HepG2 (cell line): Measurements from ENCODE around the gene NLE1. TPM values are rescaled to one million over a fixed set of nuclear protein-coding genes. Genes with fewer than 3 reads are reported as not detected.

Source experiments
- ADNP ChIP-seq: sonication (generic); formaldehyde crosslinking; IDR thresholded peaks from 2 replicates; pipeline ENCODE4 v1.4.0; 2020; ENCODE audit warnings: missing genetic modification reagents
- CBX2 ChIP-seq, 2 experiments: fragments of 200-600 bp in 1 of 2; sonication (generic); formaldehyde crosslinking in 1 of 2; IDR thresholded peaks; 2 replicates each; pipeline versions ENCODE4 v1.7.0 to v1.8.1; 2018 to 2022; ENCODE audit warnings: low read depth in 2 of 2, low read length in 1 of 2, mild to moderate bottlenecking in 1 of 2, missing genetic modification reagents in 1 of 2
- DPF2 ChIP-seq: sonication (generic); formaldehyde crosslinking; IDR thresholded peaks from 2 replicates; pipeline ENCODE4 v1.4.0; 2020; ENCODE audit warnings: mild to moderate bottlenecking, low read depth, missing genetic modification reagents, borderline replicate concordance
- NBN ChIP-seq: fragments of 450-650 bp; conservative IDR thresholded peaks from 2 replicates; pipeline ENCODE4 v1.6.1; 2017
- NFYC ChIP-seq: IDR thresholded peaks from 2 replicates; pipeline ENCODE4 v1.6.1; 2016; ENCODE audit warnings: missing genetic modification reagents, missing compliant biosample characterization
- RAD51 ChIP-seq: fragments of 450-650 bp; IDR thresholded peaks from 2 replicates; pipeline ENCODE4 v1.6.1; 2016; ENCODE audit warnings: borderline replicate concordance
- TCF7 ChIP-seq: sonication (generic); IDR thresholded peaks from 2 replicates; pipeline ENCODE4 v1.6.1; 2016; ENCODE audit warnings: antibody characterized with exemption, low read depth
- TEAD2 ChIP-seq: sonication (generic); formaldehyde crosslinking; IDR thresholded peaks from 2 replicates; pipeline ENCODE4 v1.9.0; 2021; ENCODE audit warnings: missing genetic modification reagents
- ZNF562 ChIP-seq: sonication (generic); formaldehyde crosslinking; IDR thresholded peaks from 2 replicates; pipeline ENCODE4 v1.8.0; 2022; ENCODE audit warnings: missing genetic modification reagents, borderline replicate concordance
- ZNF615 ChIP-seq: sonication (generic); formaldehyde crosslinking; IDR thresholded peaks from 2 replicates; pipeline ENCODE4 v1.5.0; 2020; ENCODE audit warnings: mild to moderate bottlenecking, missing genetic modification reagents, borderline replicate concordance
- ZSCAN30 ChIP-seq: sonication (generic); formaldehyde crosslinking; IDR thresholded peaks from 2 replicates; pipeline ENCODE4 v1.5.0; 2020; ENCODE audit warnings: mild to moderate bottlenecking, missing genetic modification reagents
- polyA plus RNA-seq, 8 experiments: library from polyadenylated mRNA; depleted of rRNA in 3 of 8; stranded (reverse) in 7 of 8; unstranded in 1 of 8; fragments of >200 nt; fragmentation: Illumina TruSeq in 4 of 8; extraction: Trizol in 4 of 8; gene quantifications; 2 replicates each; pipeline versions ENCODE4 v1.2.1 to v1.2.3, GENCODE V29; 2011 to 2016; ENCODE audit warnings: low read depth in 4 of 8, missing spikeins in 1 of 8, mixed read lengths in 1 of 8; ENCODE audit not compliant: insufficient read depth in 1 of 8
- total RNA-seq, 5 experiments: library from RNA; depleted of rRNA; stranded (reverse); fragments of >200 nt; fragmentation: Illumina TruSeq; extraction: Trizol; gene quantifications; 2 replicates each; pipeline ENCODE4 v1.2.3, GENCODE V29; 2016; ENCODE audit warnings: low read depth in 1 of 5
- TF ChIP-seq, protein P1 (sequence below): sonication (generic); formaldehyde crosslinking; IDR thresholded peaks from 2 replicates; pipeline ENCODE4 v1.4.0; 2020; ENCODE audit warnings: mild to moderate bottlenecking, missing genetic modification reagents
- TF ChIP-seq, protein P2 (sequence below): sonication (generic); formaldehyde crosslinking; IDR thresholded peaks from 2 replicates; pipeline ENCODE4 v1.4.0; 2020; ENCODE audit warnings: mild to moderate bottlenecking, missing genetic modification reagents
- TF ChIP-seq, protein P3 (sequence below), 2 experiments: sonication (generic) in 1 of 2; formaldehyde crosslinking in 1 of 2; IDR thresholded peaks; 2 replicates each; pipeline versions ENCODE4 v1.6.1 to v1.9.0; 2014 to 2022; ENCODE audit warnings: antibody characterized with exemption in 1 of 2, borderline replicate concordance in 1 of 2, inconsistent platforms in 1 of 2, low read depth in 1 of 2, missing genetic modification reagents in 1 of 2
- TF ChIP-seq, protein P4 (sequence below): sonication (generic); formaldehyde crosslinking; IDR thresholded peaks from 2 replicates; pipeline ENCODE4 v1.4.0; 2020; ENCODE audit warnings: missing genetic modification reagents

The NLE1 gene
- total and polyA plus RNA-seq, 2 of the 13 experiments (the other 11 are each of a cell fraction or from before 2014, with no cell fraction given): 20.3 to 34.5 TPM

DNA sequence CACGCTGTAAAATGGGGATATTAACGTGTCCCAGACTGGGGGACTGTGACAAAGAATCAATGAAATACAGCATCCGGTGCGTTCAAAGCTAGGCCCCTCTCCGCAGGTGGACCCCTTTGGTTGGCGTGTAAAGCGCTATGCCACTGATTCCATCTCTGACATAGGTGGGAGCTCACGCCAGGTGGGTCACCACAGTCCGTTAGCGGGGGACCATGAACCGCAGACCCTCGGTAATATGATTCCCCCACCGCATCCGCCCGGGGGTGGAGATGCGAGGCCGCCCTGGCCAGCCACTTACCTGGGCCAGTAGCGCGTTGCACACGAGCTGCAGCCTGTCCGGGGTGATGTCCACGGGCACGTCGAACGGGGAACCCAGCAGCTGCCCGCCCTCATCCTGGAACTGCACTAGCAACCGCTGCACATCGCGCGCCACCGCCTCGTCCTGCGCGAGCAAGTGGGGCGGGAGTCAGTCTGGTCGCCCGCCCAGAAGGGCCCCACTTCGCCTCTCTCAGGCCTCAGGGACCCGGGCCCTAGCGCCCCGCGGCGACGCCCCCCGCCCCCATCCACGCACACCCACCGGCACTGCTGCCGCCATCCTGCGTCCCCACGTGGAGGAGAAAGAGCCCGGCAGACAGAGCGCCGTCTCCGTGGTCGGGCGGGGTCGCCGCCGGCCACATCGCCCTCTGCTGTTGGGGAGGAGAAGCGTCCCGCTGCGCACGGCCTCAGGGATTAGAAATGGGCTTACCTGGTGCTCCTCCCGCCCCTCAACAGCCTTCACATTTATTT lies at the start of gene NLE1 (continued):
- TF ChIP-seq, protein P1, sequence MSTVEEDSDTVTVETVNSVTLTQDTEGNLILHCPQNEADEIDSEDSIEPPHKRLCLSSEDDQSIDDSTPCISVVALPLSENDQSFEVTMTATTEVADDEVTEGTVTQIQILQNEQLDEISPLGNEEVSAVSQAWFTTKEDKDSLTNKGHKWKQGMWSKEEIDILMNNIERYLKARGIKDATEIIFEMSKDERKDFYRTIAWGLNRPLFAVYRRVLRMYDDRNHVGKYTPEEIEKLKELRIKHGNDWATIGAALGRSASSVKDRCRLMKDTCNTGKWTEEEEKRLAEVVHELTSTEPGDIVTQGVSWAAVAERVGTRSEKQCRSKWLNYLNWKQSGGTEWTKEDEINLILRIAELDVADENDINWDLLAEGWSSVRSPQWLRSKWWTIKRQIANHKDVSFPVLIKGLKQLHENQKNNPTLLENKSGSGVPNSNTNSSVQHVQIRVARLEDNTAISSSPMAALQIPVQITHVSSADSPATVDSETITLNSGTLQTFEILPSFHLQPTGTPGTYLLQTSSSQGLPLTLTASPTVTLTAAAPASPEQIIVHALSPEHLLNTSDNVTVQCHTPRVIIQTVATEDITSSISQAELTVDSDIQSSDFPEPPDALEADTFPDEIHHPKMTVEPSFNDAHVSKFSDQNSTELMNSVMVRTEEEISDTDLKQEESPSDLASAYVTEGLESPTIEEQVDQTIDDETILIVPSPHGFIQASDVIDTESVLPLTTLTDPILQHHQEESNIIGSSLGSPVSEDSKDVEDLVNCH (CRISPR knock-in tag): no peak
- TF ChIP-seq ZNF615 (CRISPR knock-in tag): no peak
- TF ChIP-seq, protein P2, sequence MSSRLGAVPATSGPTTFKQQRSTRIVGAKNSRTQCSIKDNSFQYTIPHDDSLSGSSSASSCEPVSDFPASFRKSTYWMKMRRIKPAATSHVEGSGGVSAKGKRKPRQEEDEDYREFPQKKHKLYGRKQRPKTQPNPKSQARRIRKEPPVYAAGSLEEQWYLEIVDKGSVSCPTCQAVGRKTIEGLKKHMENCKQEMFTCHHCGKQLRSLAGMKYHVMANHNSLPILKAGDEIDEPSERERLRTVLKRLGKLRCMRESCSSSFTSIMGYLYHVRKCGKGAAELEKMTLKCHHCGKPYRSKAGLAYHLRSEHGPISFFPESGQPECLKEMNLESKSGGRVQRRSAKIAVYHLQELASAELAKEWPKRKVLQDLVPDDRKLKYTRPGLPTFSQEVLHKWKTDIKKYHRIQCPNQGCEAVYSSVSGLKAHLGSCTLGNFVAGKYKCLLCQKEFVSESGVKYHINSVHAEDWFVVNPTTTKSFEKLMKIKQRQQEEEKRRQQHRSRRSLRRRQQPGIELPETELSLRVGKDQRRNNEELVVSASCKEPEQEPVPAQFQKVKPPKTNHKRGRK (CRISPR knock-in tag): no peak
- no peak for TF ChIP-seq NBN
- peak; percentile 18; the same call in 1 of the 2 replicates for TF ChIP-seq NFYC
- TF ChIP-seq, protein P3, sequence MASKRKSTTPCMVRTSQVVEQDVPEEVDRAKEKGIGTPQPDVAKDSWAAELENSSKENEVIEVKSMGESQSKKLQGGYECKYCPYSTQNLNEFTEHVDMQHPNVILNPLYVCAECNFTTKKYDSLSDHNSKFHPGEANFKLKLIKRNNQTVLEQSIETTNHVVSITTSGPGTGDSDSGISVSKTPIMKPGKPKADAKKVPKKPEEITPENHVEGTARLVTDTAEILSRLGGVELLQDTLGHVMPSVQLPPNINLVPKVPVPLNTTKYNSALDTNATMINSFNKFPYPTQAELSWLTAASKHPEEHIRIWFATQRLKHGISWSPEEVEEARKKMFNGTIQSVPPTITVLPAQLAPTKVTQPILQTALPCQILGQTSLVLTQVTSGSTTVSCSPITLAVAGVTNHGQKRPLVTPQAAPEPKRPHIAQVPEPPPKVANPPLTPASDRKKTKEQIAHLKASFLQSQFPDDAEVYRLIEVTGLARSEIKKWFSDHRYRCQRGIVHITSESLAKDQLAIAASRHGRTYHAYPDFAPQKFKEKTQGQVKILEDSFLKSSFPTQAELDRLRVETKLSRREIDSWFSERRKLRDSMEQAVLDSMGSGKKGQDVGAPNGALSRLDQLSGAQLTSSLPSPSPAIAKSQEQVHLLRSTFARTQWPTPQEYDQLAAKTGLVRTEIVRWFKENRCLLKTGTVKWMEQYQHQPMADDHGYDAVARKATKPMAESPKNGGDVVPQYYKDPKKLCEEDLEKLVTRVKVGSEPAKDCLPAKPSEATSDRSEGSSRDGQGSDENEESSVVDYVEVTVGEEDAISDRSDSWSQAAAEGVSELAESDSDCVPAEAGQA (IDR thresholded peaks at IDR 0.05; ENCODE audit: low read depth): peak; percentile 71; the same call in 1 of the 2 replicates
- TF ChIP-seq, protein P3 (CRISPR knock-in tag; IDR thresholded peaks at IDR 0.05; ENCODE audit: borderline replicate concordance): no peak
- TF ChIP-seq RAD51: no peak
- no peak for TF ChIP-seq CBX2 (IDR thresholded peaks at IDR 0.05; ENCODE audit: low read depth, low read length)
- peak; percentile 20; the same call in 1 of the 2 replicates for TF ChIP-seq CBX2 (CRISPR knock-in tag; IDR thresholded peaks at IDR 0.05; ENCODE audit: low read depth)
- TF ChIP-seq, protein P4, sequence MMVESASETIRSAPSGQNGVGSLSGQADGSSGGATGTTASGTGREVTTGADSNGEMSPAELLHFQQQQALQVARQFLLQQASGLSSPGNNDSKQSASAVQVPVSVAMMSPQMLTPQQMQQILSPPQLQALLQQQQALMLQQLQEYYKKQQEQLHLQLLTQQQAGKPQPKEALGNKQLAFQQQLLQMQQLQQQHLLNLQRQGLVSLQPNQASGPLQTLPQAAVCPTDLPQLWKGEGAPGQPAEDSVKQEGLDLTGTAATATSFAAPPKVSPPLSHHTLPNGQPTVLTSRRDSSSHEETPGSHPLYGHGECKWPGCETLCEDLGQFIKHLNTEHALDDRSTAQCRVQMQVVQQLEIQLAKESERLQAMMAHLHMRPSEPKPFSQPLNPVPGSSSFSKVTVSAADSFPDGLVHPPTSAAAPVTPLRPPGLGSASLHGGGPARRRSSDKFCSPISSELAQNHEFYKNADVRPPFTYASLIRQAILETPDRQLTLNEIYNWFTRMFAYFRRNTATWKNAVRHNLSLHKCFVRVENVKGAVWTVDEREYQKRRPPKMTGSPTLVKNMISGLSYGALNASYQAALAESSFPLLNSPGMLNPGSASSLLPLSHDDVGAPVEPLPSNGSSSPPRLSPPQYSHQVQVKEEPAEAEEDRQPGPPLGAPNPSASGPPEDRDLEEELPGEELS: 0 out of 2 replicates have a peak, but pooled peaks have one; percentile 34
- no peak for TF ChIP-seq ZSCAN30 (CRISPR knock-in tag)
- no peak for TF ChIP-seq TEAD2 (CRISPR knock-in tag)
- no peak for TF ChIP-seq ZNF562
- TF ChIP-seq ADNP (CRISPR knock-in tag): 0 out of 2 replicates have a peak, but pooled peaks have one; percentile 23
- TF ChIP-seq TCF7: no peak
- no peak for TF ChIP-seq DPF2 (CRISPR knock-in tag)
